ENCODE measurements around the gene CNTNAP5.

CNTNAP5 gene

DNA sequence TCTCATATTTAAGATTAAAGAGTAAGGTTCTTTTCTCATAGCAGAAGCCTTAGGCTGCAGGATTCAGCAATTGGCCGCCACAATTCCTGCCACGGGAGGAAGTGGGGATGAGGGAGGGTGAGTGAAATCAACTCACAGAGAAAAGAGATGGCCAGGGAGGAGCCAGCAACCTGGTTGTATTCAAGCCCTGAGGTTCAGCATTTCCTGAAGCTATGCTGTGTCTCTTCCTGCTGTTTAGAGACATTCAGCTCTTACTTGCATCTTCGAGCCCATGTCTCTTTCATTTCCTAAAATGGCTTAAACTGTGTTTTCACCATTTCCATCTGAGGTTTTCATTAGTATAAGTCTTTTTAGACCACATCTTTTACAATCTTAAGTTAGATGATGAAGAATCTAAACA lies 522.6 kb downstream of the CNTNAP5 start:
- Mint-ChIP-seq H3K4me3 (no peak overlapping the region), H3K9me3 (no peaks in the 10 kb centered on the region), H3K27me3 (ENCODE audit: low read depth) (no peaks in the 10 kb centered on the region), H3K36me3 (ENCODE audit: low read depth) (no peaks in the 10 kb centered on the region), H3K4me1 (ENCODE audit: low read depth) (no peaks in the 10 kb centered on the region), H3K27ac (no peak overlapping the region)

DNA sequence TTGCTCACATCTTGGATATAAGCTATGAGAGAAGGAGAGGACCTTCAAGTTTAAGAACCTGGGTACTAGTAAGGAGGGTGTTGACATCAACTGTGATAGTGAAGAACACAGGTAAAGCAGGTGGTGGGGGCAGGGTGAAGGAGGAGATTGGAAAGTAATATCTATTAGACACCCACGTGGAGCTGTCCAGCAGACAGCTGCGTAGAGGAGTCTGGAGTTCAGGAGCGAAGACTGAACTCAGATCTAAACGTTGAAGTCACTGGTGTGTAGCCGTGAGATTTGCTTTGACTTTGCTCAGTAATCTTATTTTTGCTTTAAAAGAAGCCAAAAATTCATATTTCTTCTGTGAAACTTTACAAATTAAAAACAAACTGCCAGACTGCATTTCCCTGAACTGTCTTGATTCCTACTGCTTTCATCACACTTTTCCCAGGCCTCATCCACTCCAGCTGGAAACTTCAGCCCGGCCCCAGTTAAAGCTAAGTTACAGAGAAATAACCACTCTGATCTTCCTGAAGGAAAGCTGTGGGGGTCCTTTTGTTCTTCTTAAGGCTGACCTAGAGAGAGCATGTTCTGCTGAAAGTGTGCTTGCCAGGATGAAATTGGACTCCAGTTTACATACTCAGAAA lies 533.3 kb downstream of the CNTNAP5 start:
- no peaks in the 10 kb centered on the region for H3K4me1 Mint-ChIP-seq (ENCODE audit: low read depth)
- no peak overlapping the region for H3K27ac Mint-ChIP-seq
- no peak overlapping the region for H3K4me3 Mint-ChIP-seq
- H3K9me3 Mint-ChIP-seq: peaks cover 8% of the 10 kb centered on the region
- H3K27me3 Mint-ChIP-seq (ENCODE audit: low read depth): no peaks in the 10 kb centered on the region
- no peaks in the 10 kb centered on the region for H3K36me3 Mint-ChIP-seq (ENCODE audit: low read depth)

DNA sequence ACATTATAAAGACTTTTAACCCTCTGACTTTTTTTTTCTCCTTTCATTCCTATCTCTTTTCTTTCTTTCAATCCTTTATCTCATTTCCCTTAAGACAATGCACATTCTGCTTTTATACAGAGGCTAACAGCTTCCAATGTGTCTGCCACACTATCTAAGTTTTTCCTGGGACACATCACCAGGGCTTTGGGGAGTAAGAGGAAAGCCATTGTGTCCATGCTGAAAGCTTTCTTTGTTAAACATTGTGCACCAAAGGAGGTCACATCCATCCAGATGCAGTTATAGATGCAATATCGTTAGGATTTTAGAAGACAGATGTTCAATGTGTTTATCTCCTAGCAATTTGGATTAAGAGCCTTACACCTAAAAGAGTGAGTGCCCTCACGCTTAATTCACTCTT lies 534.1 kb downstream of the CNTNAP5 start:
- no peaks in the 10 kb centered on the region for H3K27me3 Mint-ChIP-seq (ENCODE audit: low read depth)
- peaks cover 12% of the 10 kb centered on the region for H3K9me3 Mint-ChIP-seq
- no peak overlapping the region for H3K4me3 Mint-ChIP-seq
- H3K4me1 Mint-ChIP-seq (ENCODE audit: low read depth): no peaks in the 10 kb centered on the region
- H3K36me3 Mint-ChIP-seq (ENCODE audit: low read depth): no peaks in the 10 kb centered on the region
- no peak overlapping the region for H3K27ac Mint-ChIP-seq

DNA sequence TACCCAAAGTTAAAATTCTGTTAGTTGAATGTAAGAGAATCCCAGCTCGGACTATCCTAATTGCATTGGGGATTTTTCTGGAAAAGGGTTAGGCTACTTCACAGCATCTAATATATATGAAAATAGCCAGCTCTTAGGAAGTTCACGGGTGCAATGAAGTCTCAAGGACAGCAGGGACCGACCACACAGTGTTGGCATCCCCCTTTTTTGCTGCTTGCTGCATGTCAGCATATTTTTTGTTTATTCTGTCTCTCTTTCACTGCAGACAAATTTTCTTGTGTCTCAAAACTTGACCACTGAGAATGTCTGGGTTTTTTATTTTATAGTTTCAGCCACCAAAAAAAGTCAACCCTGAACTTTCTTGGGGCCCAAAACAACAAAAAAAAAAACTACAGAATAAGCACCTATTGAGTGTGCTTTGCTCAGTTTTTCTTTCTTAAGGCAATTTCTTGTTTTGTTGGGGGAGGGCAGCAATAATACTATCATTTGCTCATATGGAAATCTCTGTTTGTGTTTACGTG lies 535.6 kb downstream of the CNTNAP5 start:
- Mint-ChIP-seq H3K27ac (no peak overlapping the region), H3K9me3 (peaks cover 12% of the 10 kb centered on the region), H3K4me3 (no peak overlapping the region), H3K27me3 (ENCODE audit: low read depth) (no peaks in the 10 kb centered on the region), H3K36me3 (ENCODE audit: low read depth) (no peaks in the 10 kb centered on the region), H3K4me1 (ENCODE audit: low read depth) (no peaks in the 10 kb centered on the region)

GRCh38 chr2:124561486-124561885 lies 536.4 kb downstream of the CNTNAP5 start:
- peaks cover 12% of the 10 kb centered on the region for H3K9me3 Mint-ChIP-seq
- H3K4me3 Mint-ChIP-seq: no peak overlapping the region

GRCh38 chr2:124563426-124563825 lies 538.3 kb downstream of the CNTNAP5 start:
- Mint-ChIP-seq H3K4me3 (no peak overlapping the region), H3K9me3 (peaks cover 12% of the 10 kb centered on the region), H3K27me3 (ENCODE audit: low read depth) (no peaks in the 10 kb centered on the region), H3K27ac (no peak overlapping the region), H3K4me1 (ENCODE audit: low read depth) (no peaks in the 10 kb centered on the region), H3K36me3 (ENCODE audit: low read depth) (no peaks in the 10 kb centered on the region)

More at GRCh38 chr2:124561486-124561885, 536.4 kb downstream of the CNTNAP5 start:
- Mint-ChIP-seq H3K27me3 (ENCODE audit: low read depth) (no peaks in the 10 kb centered on the region), H3K4me1 (ENCODE audit: low read depth) (no peaks in the 10 kb centered on the region), H3K27ac (no peak overlapping the region), H3K36me3 (ENCODE audit: low read depth) (no peaks in the 10 kb centered on the region)

- Mint-ChIP-seq H3K27ac (no peak overlapping the region), H3K4me1 (ENCODE audit: low read depth) (no peaks in the 10 kb centered on the region), H3K27me3 (ENCODE audit: low read depth) (no peaks in the 10 kb centered on the region), H3K36me3 (ENCODE audit: low read depth) (no peaks in the 10 kb centered on the region), H3K9me3 (peaks cover 12% of the 10 kb centered on the region), H3K4me3 (no peak overlapping the region)
Observed at GRCh38 chr2:124566518-124566970, 541.5 kb downstream of the CNTNAP5 start.

- H3K36me3 Mint-ChIP-seq (ENCODE audit: low read depth): no peaks in the 10 kb centered on the region
- H3K9me3 Mint-ChIP-seq: peaks cover 3% of the 10 kb centered on the region
- no peaks in the 10 kb centered on the region for H3K27me3 Mint-ChIP-seq (ENCODE audit: low read depth)
- no peak overlapping the region for H3K4me3 Mint-ChIP-seq
- no peaks in the 10 kb centered on the region for H3K4me1 Mint-ChIP-seq (ENCODE audit: low read depth)
- no peak overlapping the region for H3K27ac Mint-ChIP-seq
Observed at GRCh38 chr2:124570872-124571271, 545.8 kb downstream of the CNTNAP5 start.

DNA sequence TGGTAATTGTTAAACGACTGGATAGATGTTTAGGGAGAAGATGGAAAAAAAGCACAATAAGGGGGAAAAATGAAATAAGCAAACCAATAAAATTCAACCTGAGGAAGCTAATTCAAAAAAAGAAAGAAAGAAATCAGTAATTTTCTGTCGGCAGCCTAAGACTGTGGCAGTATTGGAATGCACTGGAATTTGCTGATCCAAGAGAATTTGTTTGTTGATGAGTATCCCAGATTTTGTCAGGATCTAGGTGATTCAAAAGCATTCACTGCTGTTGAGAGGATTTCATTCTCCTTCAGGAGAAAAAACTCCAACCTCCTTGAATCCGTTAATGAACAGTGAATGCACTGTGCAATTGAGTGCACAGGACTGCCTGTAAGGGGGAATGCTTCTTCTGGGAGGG lies 546.7 kb downstream of the CNTNAP5 start:
- Mint-ChIP-seq H3K9me3 (peaks cover 3% of the 10 kb centered on the region), H3K4me3 (no peak overlapping the region), H3K27me3 (ENCODE audit: low read depth) (no peaks in the 10 kb centered on the region), H3K36me3 (ENCODE audit: low read depth) (no peaks in the 10 kb centered on the region), H3K4me1 (ENCODE audit: low read depth) (no peaks in the 10 kb centered on the region), H3K27ac (no peak overlapping the region)

- Mint-ChIP-seq H3K9me3 (no peaks in the 10 kb centered on the region), H3K36me3 (ENCODE audit: low read depth) (no peaks in the 10 kb centered on the region), H3K4me1 (ENCODE audit: low read depth) (no peaks in the 10 kb centered on the region), H3K27me3 (ENCODE audit: low read depth) (no peaks in the 10 kb centered on the region), H3K27ac (no peak overlapping the region), H3K4me3 (no peak overlapping the region)
Observed at GRCh38 chr2:124572934-124573634, 548.0 kb downstream of the CNTNAP5 start.

DNA sequence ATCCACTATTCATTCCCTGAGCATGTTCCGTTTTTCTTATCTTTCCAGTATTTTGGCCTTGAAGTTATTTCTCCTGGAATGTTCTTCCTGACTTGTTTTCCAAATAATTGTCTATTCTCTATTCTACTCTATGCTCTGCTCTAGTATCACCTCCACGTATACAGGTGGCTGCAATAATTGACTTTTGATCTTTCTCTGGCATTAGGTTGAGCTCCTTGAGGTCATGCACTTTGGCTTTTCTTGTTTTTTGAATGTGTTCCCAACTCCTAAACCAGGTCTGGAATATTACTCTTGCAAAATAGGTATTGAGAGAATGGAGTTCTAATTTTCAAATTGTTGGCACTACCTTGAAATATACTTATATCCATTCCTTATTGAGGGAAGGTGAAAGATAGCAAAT lies 550.4 kb downstream of the CNTNAP5 start:
- no peaks in the 10 kb centered on the region for H3K36me3 Mint-ChIP-seq (ENCODE audit: low read depth)
- no peaks in the 10 kb centered on the region for H3K9me3 Mint-ChIP-seq
- H3K27me3 Mint-ChIP-seq (ENCODE audit: low read depth): no peaks in the 10 kb centered on the region
- no peak overlapping the region for H3K27ac Mint-ChIP-seq
- H3K4me3 Mint-ChIP-seq: no peak overlapping the region
- no peaks in the 10 kb centered on the region for H3K4me1 Mint-ChIP-seq (ENCODE audit: low read depth)

DNA sequence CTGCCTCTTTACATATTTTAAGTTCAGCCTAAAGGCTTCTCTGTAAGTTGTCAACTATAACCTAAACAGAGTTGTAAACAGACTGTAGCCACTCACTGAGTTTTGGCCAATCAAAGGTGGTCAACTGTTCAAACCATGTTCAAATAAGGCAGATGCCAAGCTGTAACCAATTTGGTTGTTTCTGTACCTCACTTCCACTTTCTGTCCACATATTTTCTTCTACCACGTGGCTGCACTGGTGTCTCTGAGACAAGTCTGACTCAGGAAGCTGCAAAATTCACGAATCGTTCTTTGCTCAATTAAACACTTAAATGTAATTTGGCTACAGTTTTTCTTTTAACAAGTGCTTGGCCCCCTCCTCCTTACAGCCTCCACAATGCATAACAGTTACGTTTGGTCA lies 555.2 kb downstream of the CNTNAP5 start:
- no peaks in the 10 kb centered on the region for H3K36me3 Mint-ChIP-seq (ENCODE audit: low read depth)
- no peak overlapping the region for H3K4me3 Mint-ChIP-seq
- no peaks in the 10 kb centered on the region for H3K27me3 Mint-ChIP-seq (ENCODE audit: low read depth)
- peaks cover 3% of the 10 kb centered on the region for H3K9me3 Mint-ChIP-seq
- no peaks in the 10 kb centered on the region for H3K4me1 Mint-ChIP-seq (ENCODE audit: low read depth)
- H3K27ac Mint-ChIP-seq: no peak overlapping the region

GRCh38 chr2:124582387-124582786 lies 557.3 kb downstream of the CNTNAP5 start:
- H3K27me3 Mint-ChIP-seq (ENCODE audit: low read depth): no peaks in the 10 kb centered on the region
- no peaks in the 10 kb centered on the region for H3K36me3 Mint-ChIP-seq (ENCODE audit: low read depth)
- H3K27ac Mint-ChIP-seq: no peak overlapping the region
- H3K4me1 Mint-ChIP-seq (ENCODE audit: low read depth): no peaks in the 10 kb centered on the region
- H3K9me3 Mint-ChIP-seq: peaks cover 3% of the 10 kb centered on the region
- no peak overlapping the region for H3K4me3 Mint-ChIP-seq

DNA sequence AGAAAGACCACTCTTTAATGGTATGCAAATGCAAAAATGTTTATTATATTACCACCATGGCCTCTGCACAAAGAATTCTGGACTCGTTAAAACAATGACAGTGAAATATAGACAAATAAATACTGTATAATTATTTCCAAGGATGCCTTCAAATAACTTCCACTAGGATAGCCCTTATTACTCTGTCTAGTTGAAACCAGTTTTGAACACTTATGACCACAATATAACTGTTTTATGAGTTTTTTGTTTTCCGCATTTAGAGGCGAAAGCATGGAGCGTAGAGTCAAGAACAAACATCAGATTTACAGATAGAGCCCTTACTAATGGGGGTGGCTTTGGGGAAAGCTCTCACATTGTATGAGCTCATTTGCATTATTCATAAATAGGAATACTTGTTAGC lies 559.5 kb downstream of the CNTNAP5 start:
- H3K4me3 Mint-ChIP-seq: no peak overlapping the region
- H3K36me3 Mint-ChIP-seq (ENCODE audit: low read depth): no peaks in the 10 kb centered on the region
- no peak overlapping the region for H3K27ac Mint-ChIP-seq
- H3K4me1 Mint-ChIP-seq (ENCODE audit: low read depth): no peaks in the 10 kb centered on the region
- no peaks in the 10 kb centered on the region for H3K27me3 Mint-ChIP-seq (ENCODE audit: low read depth)
- peaks cover 3% of the 10 kb centered on the region for H3K9me3 Mint-ChIP-seq

DNA sequence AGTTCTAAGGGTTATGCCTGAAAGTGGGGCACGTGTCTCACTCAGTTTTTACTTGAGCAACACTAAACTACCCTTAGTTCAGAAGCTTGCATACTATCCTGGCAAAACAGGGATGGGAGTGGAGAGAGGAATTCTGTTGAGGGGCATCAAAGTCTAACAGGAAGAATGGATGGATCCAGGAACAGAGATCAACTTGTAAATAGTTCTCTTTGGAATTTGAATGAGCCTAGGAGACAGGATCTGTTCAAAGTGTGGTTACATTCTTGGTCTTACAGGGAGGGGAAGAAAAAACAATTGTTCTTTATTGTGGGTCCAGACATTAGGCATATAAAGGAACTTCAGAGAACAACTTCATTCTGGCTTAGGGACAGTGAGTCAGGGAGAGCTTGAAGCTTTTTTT lies 560.2 kb downstream of the CNTNAP5 start:
- Mint-ChIP-seq H3K4me1 (ENCODE audit: low read depth) (no peaks in the 10 kb centered on the region), H3K4me3 (no peak overlapping the region), H3K27ac (no peak overlapping the region), H3K36me3 (ENCODE audit: low read depth) (no peaks in the 10 kb centered on the region), H3K9me3 (peaks cover 3% of the 10 kb centered on the region), H3K27me3 (ENCODE audit: low read depth) (no peaks in the 10 kb centered on the region)
